HG02678 (cell line): ENCODE measurements around the gene TRPM5.

ENCODE experiments used
- ATAC-seq: cut with Tn5 transposase; IDR thresholded peaks from one replicate; pipeline ENCODE4 v1.9.1; 2021; ENCODE audit warnings: mild to moderate bottlenecking, moderate library complexity; ENCODE audit not compliant: unreplicated experiment

TRPM5 gene

GRCh38 chr11:2471048-2471803, 26.9 kb upstream of the TRPM5 start:
- no peak for ATAC-seq

GRCh38 chr11:2470495-2470894, 26.2 kb upstream of the TRPM5 start:
- ATAC-seq, result no peak

DNA sequence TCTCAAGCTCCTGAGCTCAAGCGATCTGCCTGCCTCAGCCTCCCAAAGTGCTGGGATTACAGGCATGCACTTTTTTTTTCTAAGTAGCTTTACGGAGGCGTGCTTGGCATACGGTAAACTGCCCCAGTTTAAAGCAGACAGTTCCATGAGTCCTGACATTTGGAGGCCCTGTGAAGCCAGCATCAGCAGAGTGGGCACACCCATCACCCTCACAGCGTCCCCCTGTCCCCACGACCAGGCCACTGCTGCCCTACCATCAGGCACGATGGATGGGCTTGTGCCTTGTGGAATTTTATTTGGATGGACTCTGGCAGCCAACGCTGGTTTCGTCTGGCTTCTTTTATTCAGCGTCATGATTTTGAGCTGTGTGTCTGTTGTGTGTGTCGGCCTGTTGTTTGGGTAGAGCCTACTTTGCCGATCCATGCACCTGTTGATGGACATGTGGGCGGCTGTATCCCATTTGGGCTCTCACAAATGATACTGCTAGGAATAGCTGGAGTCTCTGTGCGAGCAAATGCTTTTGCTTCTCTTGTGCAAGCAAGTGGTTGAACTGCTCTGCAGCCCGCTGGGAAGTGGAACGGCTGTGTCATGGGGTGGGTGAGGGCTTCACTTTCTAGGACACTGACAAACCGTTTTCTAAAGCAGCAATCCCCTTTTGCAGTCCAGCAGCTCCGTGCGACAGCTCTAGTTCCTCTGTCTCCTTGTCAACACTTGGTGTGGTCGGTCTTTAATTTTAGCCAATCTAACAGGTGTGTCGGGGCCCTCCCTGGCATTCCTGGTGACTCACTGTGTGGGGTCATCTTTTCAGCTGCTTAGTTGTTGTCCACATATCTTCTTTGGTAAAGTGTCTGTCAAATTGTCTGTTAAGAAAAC, 24.3 kb upstream of the TRPM5 start:
- no peak for ATAC-seq

DNA sequence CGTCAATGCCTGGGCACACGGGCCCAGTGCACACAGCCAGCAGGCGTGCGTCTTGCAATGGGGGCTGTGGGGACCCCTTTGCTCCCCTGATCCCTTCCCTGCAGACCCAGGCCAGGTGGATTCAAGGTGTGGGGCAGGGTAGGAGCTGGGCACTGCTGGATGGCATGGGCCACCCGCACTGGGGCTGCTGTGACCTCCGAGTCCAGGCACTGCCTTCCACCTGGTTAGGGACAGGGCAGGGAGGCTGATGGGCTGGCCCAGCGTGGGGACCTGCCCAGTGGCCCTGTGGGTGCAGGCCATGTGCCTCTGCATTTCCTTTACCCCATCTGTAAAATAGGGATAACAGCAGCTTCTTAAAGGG, 23.4 kb upstream of the TRPM5 start:
- ATAC-seq, result no peak

- no peak for ATAC-seq
Observed at GRCh38 chr11:2466869-2467694, 22.8 kb upstream of the TRPM5 start.

GRCh38 chr11:2466069-2466801, 21.9 kb upstream of the TRPM5 start:
- no peak for ATAC-seq

DNA sequence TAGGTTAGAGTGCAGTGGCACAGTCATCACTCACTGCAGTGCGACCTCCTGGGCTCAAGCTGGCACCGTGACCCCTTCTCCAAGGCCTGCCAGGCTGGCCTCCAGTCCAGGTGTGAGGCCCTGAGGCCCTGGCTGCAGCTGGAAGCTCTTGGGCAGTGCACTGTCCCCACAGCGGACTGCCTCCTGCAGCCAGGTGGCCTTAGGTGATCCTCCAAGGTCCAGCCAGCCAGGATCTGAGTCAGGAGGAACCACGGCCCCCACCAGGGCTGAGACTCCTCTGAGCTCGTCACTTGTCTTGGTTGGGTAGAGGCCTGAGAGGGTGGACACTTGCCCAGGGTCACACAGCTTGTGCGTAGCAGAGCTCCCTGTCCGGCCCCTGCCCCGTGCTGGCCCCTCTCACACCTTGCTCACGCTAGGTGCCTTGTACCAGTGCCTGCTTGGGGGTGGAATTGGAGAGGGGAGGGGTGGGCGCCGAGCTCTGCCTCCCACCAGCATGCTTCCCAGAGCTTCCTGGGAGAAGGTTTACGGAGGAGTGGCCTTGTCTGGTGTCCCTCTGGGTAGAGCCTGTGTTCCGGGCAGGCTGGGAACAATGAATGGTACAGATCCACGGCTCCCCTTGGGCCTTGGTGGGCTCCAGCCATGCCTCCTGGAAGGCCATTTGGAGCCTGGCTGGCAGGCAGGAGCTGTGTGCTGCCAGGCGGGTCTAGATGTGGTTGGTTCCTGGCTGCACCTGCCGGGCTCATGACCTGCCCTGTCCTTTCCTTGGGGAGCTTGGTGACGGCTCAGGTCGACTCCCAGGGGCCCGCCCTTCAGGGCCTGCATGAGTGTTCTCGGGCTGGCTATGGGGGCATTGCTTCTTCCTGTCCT, 21.1 kb upstream of the TRPM5 start:
- no peak for ATAC-seq

- no peak for ATAC-seq
Observed at GRCh38 chr11:2464451-2465165, 20.3 kb upstream of the TRPM5 start.

DNA sequence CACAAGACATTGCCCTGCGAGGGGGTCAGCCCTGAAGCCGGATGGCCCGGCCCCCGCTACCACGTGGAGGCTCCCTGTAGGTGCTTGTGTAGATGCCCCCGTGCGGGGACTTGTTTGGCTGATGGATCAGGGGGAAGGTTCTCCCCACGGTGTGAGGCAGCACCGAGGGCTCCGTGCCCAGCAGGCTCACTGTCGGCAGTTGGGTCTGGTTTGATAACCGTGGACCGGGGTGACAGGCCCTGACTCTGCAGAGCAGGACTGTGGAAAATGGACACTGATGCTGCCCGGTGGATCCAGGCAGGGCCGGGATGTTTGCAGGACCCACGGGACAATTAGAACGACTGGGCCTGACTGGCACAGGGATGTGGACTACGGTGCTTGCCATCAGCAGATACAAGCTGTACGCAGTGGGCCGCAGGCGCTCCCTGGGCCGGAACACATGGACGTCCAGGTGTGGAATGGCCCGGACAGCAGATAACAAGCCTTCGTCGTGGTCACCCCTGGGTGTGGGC, 19.5 kb upstream of the TRPM5 start:
- ATAC-seq, result no peak

DNA sequence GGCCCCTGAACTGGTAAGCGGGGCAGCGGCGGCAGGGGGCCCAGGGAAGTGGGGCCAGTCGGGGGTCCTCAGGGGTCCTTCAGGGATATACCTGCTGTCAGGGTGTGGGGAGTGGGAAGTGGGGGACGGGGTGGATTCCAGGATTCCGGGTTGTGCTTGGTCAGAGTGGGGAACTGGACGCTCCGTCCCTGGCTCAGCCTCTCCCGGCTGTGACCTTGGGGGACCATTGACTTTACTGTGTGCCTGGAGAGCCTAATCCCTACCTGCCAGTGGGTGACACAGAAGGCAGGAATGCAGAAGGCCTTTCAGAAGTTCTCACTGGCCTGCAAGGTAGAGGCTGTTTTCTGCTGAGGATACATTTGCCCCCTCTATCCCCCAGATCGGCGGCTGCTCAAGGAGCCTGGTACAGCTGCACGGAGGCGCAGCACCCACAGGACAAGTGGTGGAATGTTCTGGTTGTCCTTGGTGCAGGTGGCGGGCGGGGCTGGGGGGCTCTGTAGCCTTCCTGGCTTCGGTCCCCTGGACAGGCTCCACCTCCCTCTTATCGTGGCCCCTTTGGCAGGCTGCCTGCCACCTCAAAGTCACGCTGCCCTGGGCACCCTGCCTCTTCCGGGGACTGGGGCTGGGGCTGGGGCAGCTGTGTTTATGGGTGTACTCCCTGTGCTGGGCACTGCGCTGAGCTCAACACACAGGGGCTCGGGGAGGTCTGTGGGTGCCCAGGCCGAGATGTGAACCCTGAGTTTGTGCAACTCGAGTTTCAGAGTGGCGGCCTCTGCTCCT, 18.9 kb upstream of the TRPM5 start:
- ATAC-seq, result no peak

DNA sequence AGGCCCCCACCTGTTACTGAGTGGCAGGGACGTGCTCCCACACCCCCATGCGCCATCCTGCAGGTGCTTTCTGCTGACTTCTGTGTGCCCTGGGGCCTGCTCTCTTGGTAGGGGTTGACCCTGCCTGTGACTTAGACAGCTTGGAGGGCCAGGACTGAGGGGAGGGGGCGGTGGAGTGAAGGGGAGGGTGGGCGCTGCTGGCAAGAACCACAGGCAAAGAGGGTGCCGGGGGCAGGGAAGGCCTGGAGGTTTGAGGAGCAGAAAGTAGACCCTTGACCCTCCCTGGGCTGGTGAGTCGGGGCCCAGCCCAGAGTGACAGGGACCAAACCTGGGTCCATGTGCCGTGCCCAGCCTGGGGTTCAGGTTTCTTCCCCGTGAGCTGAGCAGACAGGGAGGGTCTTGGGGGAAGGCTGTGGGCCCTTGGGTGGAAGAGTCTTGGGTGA, 18.2 kb upstream of the TRPM5 start:
- no peak for ATAC-seq

- ATAC-seq, result no peak
Observed at GRCh38 chr11:2461956-2462542, 17.7 kb upstream of the TRPM5 start.

- ATAC-seq, result no peak
Observed at GRCh38 chr11:2461253-2461955, 17.1 kb upstream of the TRPM5 start.

- ATAC-seq, result no peak
Observed at GRCh38 chr11:2460540-2461252, 16.4 kb upstream of the TRPM5 start.

GRCh38 chr11:2459796-2460531, 15.7 kb upstream of the TRPM5 start:
- ATAC-seq, result no peak
